ENCODE results near the gene GPR4.

Gene GPR4

DNA sequence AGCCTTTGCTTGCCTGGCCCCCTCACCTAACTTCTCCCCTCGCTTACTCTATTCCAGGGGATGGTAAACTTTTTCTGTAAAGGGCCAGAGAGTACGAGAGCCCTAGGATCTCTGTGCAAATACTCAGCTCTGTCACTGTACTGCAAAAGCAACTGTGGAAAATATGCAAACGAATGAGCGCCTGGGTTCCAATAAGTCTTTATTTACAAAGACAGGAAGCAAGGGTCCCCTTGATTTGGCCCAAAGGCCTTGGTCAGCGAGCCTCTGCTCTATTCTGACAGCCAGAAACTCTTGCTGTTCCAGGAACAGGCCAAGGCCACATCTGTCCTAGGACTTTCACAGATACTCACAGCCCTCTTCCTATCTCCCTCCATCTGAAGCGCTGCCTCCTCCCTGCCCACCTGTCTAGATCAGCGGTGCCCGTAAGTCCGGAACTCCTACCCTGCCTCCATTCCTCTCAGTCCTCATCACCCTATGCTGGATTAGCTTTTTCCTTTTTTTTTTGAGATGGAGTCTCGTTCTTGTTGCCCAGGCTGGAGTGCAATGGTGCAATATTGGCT lies 54.7 kb downstream of the GPR4 start:
- Histone ChIP-seq H3K9me3 (ENCODE audit: low read length) (no peaks in the 10 kb centered on the region), H3K4me3 (ENCODE audit: low read depth, low read length, poor library complexity, severe bottlenecking) (peak overlapping the region; percentile 8), H4K20me1 (ENCODE audit: insufficient read depth, low read length) (no peaks in the 10 kb centered on the region), H3K9ac (ENCODE audit: low read length) (peak overlapping the region; percentile 24; the same call in 1 of the 2 replicates), H3K36me3 (ENCODE audit: insufficient read depth, low read length) (no peaks in the 10 kb centered on the region), H3K4me1 (ENCODE audit: insufficient read depth, low read length, severe bottlenecking) (peaks cover 48% of the 10 kb centered on the region), H3F3A (ENCODE audit: insufficient read depth, low read length) (0 out of 2 replicates have a peak, but pooled peaks cover 5% of the 10 kb centered on the region), H3K27ac (ENCODE audit: low read depth, low read length, poor library complexity, severe bottlenecking) (peak overlapping the region; percentile 90), H3K27me3 (ENCODE audit: insufficient read depth, low read length) (no peaks in the 10 kb centered on the region), H3K4me2 (ENCODE audit: low read length) (peak overlapping the region; percentile 49), H3K9me2 (ENCODE audit: low read depth, low read length) (no peaks in the 10 kb centered on the region), H2AFZ (ENCODE audit: low read length) (no peak overlapping the region), H3K79me2 (ENCODE audit: insufficient read depth, low read length) (no peaks in the 10 kb centered on the region)
- no peak for TF ChIP-seq EZH2 (IDR thresholded peaks at IDR 0.05; ENCODE audit: borderline replicate concordance, low read length)
- TF ChIP-seq, protein P1, sequence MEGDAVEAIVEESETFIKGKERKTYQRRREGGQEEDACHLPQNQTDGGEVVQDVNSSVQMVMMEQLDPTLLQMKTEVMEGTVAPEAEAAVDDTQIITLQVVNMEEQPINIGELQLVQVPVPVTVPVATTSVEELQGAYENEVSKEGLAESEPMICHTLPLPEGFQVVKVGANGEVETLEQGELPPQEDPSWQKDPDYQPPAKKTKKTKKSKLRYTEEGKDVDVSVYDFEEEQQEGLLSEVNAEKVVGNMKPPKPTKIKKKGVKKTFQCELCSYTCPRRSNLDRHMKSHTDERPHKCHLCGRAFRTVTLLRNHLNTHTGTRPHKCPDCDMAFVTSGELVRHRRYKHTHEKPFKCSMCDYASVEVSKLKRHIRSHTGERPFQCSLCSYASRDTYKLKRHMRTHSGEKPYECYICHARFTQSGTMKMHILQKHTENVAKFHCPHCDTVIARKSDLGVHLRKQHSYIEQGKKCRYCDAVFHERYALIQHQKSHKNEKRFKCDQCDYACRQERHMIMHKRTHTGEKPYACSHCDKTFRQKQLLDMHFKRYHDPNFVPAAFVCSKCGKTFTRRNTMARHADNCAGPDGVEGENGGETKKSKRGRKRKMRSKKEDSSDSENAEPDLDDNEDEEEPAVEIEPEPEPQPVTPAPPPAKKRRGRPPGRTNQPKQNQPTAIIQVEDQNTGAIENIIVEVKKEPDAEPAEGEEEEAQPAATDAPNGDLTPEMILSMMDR (IDR thresholded peaks at IDR 0.05; ENCODE audit: low read length): no peak

DNA sequence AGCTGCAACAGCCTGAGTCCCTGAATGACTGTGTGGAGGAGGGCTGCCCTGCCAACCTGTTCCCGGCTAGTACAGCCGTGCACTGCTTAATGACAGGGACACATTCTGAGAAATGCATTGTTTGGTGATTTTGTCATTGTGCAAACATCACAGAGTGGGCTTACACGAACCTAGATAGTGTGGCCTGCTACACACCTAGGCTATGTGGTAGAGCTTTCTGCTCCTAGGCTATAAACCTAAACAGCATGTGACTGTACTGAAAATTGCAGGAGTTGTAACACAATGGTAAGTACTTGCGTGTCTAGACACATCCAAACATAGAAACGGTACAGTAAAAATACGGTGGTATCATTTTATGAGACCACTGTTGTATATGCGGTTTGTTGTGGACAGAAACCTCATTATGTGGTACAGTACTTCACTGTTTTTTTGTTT lies 59.8 kb downstream of the GPR4 start:
- Histone ChIP-seq H4K20me1 (ENCODE audit: insufficient read depth, low read length) (no peaks in the 10 kb centered on the region), H3K9me3 (ENCODE audit: low read length) (0 out of 2 replicates have a peak, but pooled peaks cover 3% of the 10 kb centered on the region), H3K4me1 (ENCODE audit: insufficient read depth, low read length, severe bottlenecking) (peaks cover 47% of the 10 kb centered on the region), H3K9ac (ENCODE audit: low read length) (no peak overlapping the region), H2AFZ (ENCODE audit: low read length) (no peak overlapping the region), H3K27me3 (ENCODE audit: insufficient read depth, low read length) (no peaks in the 10 kb centered on the region), H3K79me2 (ENCODE audit: insufficient read depth, low read length) (no peaks in the 10 kb centered on the region), H3K4me2 (ENCODE audit: low read length) (no peak overlapping the region), H3K36me3 (ENCODE audit: insufficient read depth, low read length) (no peaks in the 10 kb centered on the region), H3F3A (ENCODE audit: insufficient read depth, low read length) (no peaks in the 10 kb centered on the region), H3K4me3 (ENCODE audit: low read depth, low read length, poor library complexity, severe bottlenecking) (no peak overlapping the region), H3K9me2 (ENCODE audit: low read depth, low read length) (no peaks in the 10 kb centered on the region), H3K27ac (ENCODE audit: low read depth, low read length, poor library complexity, severe bottlenecking) (peak overlapping the region; percentile 50)
- TF ChIP-seq EZH2 (IDR thresholded peaks at IDR 0.05; ENCODE audit: borderline replicate concordance, low read length): no peak
- TF ChIP-seq, protein P1 (IDR thresholded peaks at IDR 0.05; ENCODE audit: low read length): no peak

Data from OCI-LY1 (cell line).